ENCODE measurements around the gene DDAH1. TPM values are rescaled to one million over a fixed set of nuclear protein-coding genes. Genes with fewer than 3 reads are reported as not detected.

DDAH1 gene
- total RNA-seq, 1 experiment from 2014 or later = 22.8 TPM

DNA sequence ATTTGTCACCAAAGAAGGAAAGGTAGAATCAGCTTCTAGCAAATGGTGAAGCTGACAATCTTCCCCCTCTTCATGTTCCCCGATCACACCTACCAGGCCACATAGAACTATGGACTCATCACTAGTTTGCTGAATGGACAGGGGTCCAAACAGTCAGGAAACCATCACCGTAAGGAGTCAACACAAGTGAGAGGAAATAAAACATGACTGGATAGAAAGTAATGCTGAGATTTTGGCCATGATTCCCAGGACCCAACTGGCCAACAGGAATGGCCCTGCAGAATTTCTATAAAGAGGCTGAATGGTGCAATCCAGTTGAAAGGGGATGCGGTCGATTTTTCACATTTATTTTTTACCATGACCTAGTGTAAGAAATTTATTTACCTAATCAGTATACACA lies 10.7 kb downstream of the DDAH1 start:
- ChIA-PET POLR2A (no interaction called here), CTCF (no interaction called here)
- DNase-seq (ENCODE audit: low spot score) (no peak), ATAC-seq (no peak)
- Mint-ChIP-seq H3K4me3 (no peak overlapping the region), H3K36me3 (no peaks in the 10 kb centered on the region), H3K9me3 (no peaks in the 10 kb centered on the region), H3K4me1 (no peaks in the 10 kb centered on the region), H3K27ac (no peak overlapping the region), H3K27me3 (ENCODE audit: low read depth) (no peaks in the 10 kb centered on the region)
- TF ChIP-seq NFE2L1 (CRISPR knock-in tag; IDR thresholded peaks at IDR 0.05) (no peak), MXD4 (CRISPR knock-in tag; IDR thresholded peaks at IDR 0.05; ENCODE audit: borderline replicate concordance) (no peak)
- TF ChIP-seq, protein P1, sequence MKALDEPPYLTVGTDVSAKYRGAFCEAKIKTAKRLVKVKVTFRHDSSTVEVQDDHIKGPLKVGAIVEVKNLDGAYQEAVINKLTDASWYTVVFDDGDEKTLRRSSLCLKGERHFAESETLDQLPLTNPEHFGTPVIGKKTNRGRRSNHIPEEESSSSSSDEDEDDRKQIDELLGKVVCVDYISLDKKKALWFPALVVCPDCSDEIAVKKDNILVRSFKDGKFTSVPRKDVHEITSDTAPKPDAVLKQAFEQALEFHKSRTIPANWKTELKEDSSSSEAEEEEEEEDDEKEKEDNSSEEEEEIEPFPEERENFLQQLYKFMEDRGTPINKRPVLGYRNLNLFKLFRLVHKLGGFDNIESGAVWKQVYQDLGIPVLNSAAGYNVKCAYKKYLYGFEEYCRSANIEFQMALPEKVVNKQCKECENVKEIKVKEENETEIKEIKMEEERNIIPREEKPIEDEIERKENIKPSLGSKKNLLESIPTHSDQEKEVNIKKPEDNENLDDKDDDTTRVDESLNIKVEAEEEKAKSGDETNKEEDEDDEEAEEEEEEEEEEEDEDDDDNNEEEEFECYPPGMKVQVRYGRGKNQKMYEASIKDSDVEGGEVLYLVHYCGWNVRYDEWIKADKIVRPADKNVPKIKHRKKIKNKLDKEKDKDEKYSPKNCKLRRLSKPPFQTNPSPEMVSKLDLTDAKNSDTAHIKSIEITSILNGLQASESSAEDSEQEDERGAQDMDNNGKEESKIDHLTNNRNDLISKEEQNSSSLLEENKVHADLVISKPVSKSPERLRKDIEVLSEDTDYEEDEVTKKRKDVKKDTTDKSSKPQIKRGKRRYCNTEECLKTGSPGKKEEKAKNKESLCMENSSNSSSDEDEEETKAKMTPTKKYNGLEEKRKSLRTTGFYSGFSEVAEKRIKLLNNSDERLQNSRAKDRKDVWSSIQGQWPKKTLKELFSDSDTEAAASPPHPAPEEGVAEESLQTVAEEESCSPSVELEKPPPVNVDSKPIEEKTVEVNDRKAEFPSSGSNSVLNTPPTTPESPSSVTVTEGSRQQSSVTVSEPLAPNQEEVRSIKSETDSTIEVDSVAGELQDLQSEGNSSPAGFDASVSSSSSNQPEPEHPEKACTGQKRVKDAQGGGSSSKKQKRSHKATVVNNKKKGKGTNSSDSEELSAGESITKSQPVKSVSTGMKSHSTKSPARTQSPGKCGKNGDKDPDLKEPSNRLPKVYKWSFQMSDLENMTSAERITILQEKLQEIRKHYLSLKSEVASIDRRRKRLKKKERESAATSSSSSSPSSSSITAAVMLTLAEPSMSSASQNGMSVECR (CRISPR knock-in tag; IDR thresholded peaks at IDR 0.05; ENCODE audit: borderline replicate concordance) = no peak
- TF ChIP-seq, protein P2, sequence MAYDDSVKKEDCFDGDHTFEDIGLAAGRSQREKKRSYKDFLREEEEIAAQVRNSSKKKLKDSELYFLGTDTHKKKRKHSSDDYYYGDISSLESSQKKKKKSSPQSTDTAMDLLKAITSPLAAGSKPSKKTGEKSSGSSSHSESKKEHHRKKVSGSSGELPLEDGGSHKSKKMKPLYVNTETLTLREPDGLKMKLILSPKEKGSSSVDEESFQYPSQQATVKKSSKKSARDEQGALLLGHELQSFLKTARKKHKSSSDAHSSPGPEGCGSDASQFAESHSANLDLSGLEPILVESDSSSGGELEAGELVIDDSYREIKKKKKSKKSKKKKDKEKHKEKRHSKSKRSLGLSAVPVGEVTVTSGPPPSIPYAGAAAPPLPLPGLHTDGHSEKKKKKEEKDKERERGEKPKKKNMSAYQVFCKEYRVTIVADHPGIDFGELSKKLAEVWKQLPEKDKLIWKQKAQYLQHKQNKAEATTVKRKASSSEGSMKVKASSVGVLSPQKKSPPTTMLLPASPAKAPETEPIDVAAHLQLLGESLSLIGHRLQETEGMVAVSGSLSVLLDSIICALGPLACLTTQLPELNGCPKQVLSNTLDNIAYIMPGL (CRISPR knock-in tag; IDR thresholded peaks at IDR 0.05) = no peak

DNA sequence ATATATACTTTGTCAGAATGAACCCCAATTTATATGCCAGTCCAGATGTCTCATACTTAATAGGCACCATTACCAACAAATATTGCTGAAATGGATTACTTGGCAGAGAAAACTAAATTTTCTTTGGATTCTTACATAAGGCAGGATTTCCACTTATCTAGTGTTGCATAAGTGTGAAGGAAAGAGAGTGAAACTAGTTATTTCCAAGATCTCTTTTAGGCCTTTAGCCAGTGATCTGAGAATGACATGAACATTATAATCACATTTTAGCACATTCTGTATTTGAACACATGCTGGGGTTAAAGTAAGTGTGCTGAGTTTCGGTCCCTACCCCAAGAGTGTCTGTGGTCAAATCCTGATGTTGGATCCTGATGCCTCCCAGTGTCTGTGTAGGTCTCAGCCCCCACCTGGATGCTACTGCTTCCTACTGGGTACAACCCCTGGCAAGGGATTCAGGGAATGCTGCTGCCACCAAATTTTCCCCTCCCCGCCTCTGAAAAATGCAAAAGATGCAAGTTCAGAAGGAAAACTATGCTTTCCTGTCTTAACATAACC lies 11.2 kb downstream of the DDAH1 start:
- TF ChIP-seq, protein P3, sequence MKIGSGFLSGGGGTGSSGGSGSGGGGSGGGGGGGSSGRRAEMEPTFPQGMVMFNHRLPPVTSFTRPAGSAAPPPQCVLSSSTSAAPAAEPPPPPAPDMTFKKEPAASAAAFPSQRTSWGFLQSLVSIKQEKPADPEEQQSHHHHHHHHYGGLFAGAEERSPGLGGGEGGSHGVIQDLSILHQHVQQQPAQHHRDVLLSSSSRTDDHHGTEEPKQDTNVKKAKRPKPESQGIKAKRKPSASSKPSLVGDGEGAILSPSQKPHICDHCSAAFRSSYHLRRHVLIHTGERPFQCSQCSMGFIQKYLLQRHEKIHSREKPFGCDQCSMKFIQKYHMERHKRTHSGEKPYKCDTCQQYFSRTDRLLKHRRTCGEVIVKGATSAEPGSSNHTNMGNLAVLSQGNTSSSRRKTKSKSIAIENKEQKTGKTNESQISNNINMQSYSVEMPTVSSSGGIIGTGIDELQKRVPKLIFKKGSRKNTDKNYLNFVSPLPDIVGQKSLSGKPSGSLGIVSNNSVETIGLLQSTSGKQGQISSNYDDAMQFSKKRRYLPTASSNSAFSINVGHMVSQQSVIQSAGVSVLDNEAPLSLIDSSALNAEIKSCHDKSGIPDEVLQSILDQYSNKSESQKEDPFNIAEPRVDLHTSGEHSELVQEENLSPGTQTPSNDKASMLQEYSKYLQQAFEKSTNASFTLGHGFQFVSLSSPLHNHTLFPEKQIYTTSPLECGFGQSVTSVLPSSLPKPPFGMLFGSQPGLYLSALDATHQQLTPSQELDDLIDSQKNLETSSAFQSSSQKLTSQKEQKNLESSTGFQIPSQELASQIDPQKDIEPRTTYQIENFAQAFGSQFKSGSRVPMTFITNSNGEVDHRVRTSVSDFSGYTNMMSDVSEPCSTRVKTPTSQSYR (CRISPR knock-in tag; IDR thresholded peaks at IDR 0.05) = no peak
- TF ChIP-seq, protein P4, sequence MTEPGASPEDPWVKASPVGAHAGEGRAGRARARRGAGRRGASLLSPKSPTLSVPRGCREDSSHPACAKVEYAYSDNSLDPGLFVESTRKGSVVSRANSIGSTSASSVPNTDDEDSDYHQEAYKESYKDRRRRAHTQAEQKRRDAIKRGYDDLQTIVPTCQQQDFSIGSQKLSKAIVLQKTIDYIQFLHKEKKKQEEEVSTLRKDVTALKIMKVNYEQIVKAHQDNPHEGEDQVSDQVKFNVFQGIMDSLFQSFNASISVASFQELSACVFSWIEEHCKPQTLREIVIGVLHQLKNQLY (CRISPR knock-in tag; IDR thresholded peaks at IDR 0.05) = no peak
- TF ChIP-seq GTF2I (CRISPR knock-in tag; conservative IDR thresholded peaks at IDR 0.05) (no peak), ZNF219 (CRISPR knock-in tag; IDR thresholded peaks at IDR 0.05; ENCODE audit: borderline replicate concordance) (no peak), CREB1 (CRISPR knock-in tag; IDR thresholded peaks at IDR 0.05) (no peak), ZNF232 (CRISPR knock-in tag; IDR thresholded peaks at IDR 0.05) (no peak), FOXP1 (CRISPR knock-in tag; IDR thresholded peaks at IDR 0.05; ENCODE audit: borderline replicate concordance) (no peak), NR3C1 (CRISPR knock-in tag; conservative IDR thresholded peaks at IDR 0.05; ENCODE audit: low read depth) (no peak), MYBL2 (CRISPR knock-in tag; IDR thresholded peaks at IDR 0.05) (no peak), ZNF138 (CRISPR knock-in tag; conservative IDR thresholded peaks at IDR 0.05) (no peak)
- TF ChIP-seq, protein P5, sequence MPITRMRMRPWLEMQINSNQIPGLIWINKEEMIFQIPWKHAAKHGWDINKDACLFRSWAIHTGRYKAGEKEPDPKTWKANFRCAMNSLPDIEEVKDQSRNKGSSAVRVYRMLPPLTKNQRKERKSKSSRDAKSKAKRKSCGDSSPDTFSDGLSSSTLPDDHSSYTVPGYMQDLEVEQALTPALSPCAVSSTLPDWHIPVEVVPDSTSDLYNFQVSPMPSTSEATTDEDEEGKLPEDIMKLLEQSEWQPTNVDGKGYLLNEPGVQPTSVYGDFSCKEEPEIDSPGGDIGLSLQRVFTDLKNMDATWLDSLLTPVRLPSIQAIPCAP (CRISPR knock-in tag; IDR thresholded peaks at IDR 0.05) = no peak
- TF ChIP-seq, protein P6, sequence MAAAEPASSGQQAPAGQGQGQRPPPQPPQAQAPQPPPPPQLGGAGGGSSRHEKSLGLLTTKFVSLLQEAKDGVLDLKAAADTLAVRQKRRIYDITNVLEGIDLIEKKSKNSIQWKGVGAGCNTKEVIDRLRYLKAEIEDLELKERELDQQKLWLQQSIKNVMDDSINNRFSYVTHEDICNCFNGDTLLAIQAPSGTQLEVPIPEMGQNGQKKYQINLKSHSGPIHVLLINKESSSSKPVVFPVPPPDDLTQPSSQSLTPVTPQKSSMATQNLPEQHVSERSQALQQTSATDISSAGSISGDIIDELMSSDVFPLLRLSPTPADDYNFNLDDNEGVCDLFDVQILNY (CRISPR knock-in tag; IDR thresholded peaks at IDR 0.05) = no peak
- H3K36me3 Mint-ChIP-seq = no peaks in the 10 kb centered on the region
- ChIA-PET CTCF (no interaction called here), POLR2A (no interaction called here)
- H3K9me3 Mint-ChIP-seq = no peaks in the 10 kb centered on the region
- H3K4me3 Mint-ChIP-seq = no peak overlapping the region
- ATAC-seq = no peak
- no peaks in the 10 kb centered on the region for H3K27me3 Mint-ChIP-seq (ENCODE audit: low read depth)
- no peak for DNase-seq (ENCODE audit: low spot score)
- no peaks in the 10 kb centered on the region for H3K4me1 Mint-ChIP-seq
- no peak overlapping the region for H3K27ac Mint-ChIP-seq

Measured in WTC11 (cell line).